Measurements from ENCODE around the gene LCE1E. TPM values are rescaled to one million over a fixed set of nuclear protein-coding genes. Genes with fewer than 3 reads are reported as not detected.

Gene LCE1E, protein sequence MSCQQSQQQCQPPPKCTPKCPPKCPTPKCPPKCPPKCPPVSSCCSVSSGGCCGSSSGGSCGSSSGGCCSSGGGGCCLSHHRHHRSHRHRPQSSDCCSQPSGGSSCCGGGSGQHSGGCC
- not detected for total RNA-seq

GRCh38 chr1:152786077-152786476, at the start of gene LCE1E:
Gene LCE1E (plus strand): TSS chr1:152786257. CDS start chr1:152787300, 1,043 bp downstream.
- H3K4me3 ChIP-seq: no peak within 1 kb of the TSS
- TF ChIP-seq, protein P1, sequence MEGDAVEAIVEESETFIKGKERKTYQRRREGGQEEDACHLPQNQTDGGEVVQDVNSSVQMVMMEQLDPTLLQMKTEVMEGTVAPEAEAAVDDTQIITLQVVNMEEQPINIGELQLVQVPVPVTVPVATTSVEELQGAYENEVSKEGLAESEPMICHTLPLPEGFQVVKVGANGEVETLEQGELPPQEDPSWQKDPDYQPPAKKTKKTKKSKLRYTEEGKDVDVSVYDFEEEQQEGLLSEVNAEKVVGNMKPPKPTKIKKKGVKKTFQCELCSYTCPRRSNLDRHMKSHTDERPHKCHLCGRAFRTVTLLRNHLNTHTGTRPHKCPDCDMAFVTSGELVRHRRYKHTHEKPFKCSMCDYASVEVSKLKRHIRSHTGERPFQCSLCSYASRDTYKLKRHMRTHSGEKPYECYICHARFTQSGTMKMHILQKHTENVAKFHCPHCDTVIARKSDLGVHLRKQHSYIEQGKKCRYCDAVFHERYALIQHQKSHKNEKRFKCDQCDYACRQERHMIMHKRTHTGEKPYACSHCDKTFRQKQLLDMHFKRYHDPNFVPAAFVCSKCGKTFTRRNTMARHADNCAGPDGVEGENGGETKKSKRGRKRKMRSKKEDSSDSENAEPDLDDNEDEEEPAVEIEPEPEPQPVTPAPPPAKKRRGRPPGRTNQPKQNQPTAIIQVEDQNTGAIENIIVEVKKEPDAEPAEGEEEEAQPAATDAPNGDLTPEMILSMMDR (IDR thresholded peaks at IDR 0.05): no peak
- TF ChIP-seq POLR2A (IDR thresholded peaks at IDR 0.05): no peak
- H3K9me3 ChIP-seq: no peaks in the 10 kb centered on the region
- H3K4me1 ChIP-seq: no peaks in the 10 kb centered on the region
- no peak within 1 kb of the TSS for H3K27ac ChIP-seq
- H3K27me3 ChIP-seq: no peaks in the 10 kb centered on the region
- no peak for DNase-seq
- no peaks in the 10 kb centered on the region for H3K36me3 ChIP-seq

GRCh38 chr1:152737997-152738396, 48.1 kb upstream of the LCE1E start:
- no peaks in the 10 kb centered on the region for H3K27me3 ChIP-seq
- H3K27ac ChIP-seq: no peak overlapping the region
- TF ChIP-seq, protein P1 (IDR thresholded peaks at IDR 0.05): no peak
- no peak for TF ChIP-seq POLR2A (IDR thresholded peaks at IDR 0.05)
- no peak for DNase-seq
- no peaks in the 10 kb centered on the region for H3K4me1 ChIP-seq
- no peaks in the 10 kb centered on the region for H3K36me3 ChIP-seq
- no peaks in the 10 kb centered on the region for H3K9me3 ChIP-seq
- H3K4me3 ChIP-seq: no peak overlapping the region

DNA sequence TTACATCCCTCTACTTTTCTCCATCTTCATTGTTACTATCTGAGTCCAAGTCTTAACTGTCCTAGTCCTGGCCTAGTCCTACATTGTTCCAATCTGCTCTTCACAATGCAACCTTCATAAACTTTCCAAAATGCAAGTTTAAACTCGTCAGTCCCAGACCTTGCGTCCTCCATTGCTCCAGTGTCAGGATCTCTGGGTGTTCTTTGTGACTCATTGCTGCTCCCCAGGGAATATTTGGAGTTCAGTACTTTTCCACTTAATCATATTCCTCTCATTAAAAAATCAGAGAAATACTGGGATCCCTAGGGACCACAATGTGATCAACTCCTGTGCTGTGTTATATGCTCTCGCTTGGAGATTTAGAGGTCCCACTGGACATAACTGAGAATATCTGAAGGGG, 46.2 kb upstream of the LCE1E start:
- no peak for DNase-seq
- Histone ChIP-seq H3K36me3 (no peaks in the 10 kb centered on the region), H3K4me1 (no peaks in the 10 kb centered on the region), H3K27me3 (no peaks in the 10 kb centered on the region), H3K27ac (no peak overlapping the region), H3K4me3 (no peak overlapping the region), H3K9me3 (no peaks in the 10 kb centered on the region)
- TF ChIP-seq POLR2A (IDR thresholded peaks at IDR 0.05): no peak
- TF ChIP-seq, protein P1 (IDR thresholded peaks at IDR 0.05): no peak

DNA sequence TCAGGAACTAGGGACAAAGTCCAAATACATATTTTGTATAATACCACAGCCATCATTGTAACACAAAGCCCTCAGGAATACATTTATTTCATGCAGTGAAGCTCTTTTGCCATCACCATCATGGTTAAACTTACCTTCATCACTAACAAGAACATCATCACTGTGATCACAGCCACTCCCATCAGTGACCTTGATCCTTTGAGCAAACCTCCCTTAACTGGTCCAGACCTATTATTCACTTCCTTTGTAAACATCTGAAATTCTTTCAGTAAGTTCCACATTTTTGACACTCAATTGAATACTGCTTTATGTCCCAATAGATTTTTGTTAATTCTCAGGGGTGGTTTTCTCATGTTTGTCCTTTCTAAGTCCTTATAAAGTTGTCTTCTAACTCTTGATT, 44.4 kb upstream of the LCE1E start:
- Histone ChIP-seq H3K27ac (no peak overlapping the region), H3K4me1 (no peaks in the 10 kb centered on the region), H3K27me3 (no peaks in the 10 kb centered on the region), H3K4me3 (no peak overlapping the region), H3K36me3 (no peaks in the 10 kb centered on the region), H3K9me3 (no peaks in the 10 kb centered on the region)
- DNase-seq: no peak
- TF ChIP-seq, protein P1 (IDR thresholded peaks at IDR 0.05): no peak
- no peak for TF ChIP-seq POLR2A (IDR thresholded peaks at IDR 0.05)

DNA sequence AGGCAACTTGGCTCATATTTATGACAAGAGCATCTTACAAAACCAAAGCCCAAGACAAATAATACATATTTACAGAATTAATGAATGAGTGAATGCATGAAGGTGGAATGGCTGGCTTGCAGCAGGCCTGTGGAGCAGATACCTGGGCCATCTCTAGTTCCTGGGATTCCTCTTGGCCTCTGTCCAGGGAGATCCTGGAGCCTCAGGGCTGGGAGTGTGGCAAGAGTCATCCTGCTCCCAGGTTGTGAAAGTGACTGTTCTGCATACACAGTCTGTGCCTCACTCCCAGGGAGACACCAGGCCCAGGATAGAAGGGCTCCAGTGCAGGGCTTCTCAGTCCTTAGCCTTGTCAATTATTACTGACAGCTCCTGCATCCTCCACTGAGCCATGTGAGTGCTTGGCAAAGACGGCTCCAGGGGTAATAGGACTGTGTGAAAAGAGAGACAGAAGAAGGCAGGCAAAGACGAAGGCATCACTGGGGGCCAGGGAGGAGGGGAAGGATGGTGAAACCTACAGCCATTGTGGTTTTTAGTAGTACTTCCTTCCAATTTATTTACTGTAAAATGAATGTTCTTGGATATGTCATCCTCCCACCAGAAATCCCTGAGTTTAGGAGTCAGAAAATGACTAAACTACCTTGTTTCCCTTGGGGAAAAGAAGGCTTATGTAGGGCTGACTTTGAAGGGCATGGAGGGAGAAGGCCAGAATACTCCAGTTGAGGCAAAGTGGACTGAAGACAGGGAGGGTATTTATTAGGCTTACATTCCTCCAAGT, 42.5 kb upstream of the LCE1E start:
- Histone ChIP-seq H3K27me3 (no peaks in the 10 kb centered on the region), H3K4me1 (no peaks in the 10 kb centered on the region), H3K36me3 (no peaks in the 10 kb centered on the region), H3K4me3 (no peak overlapping the region), H3K9me3 (no peaks in the 10 kb centered on the region), H3K27ac (no peak overlapping the region)
- TF ChIP-seq, protein P1 (IDR thresholded peaks at IDR 0.05): no peak
- no peak for TF ChIP-seq POLR2A (IDR thresholded peaks at IDR 0.05)
- DNase-seq: no peak
